HG02610 (cell line): ENCODE results near the gene SOX2.

Source experiments
- ATAC-seq: cut with Tn5 transposase; IDR thresholded peaks from one replicate; pipeline ENCODE4 v1.9.1; 2021; ENCODE audit warnings: mild to moderate bottlenecking, moderate library complexity; ENCODE audit not compliant: unreplicated experiment

SOX2 gene

GRCh38 chr3:181703601-181704420 lies 7.9 kb upstream of the SOX2 start:
- ATAC-seq: no peak

GRCh38 chr3:181704421-181705085 lies 7.2 kb upstream of the SOX2 start:
- ATAC-seq: no peak

GRCh38 chr3:181705086-181705480 lies 6.6 kb upstream of the SOX2 start:
- no peak for ATAC-seq

- no peak for ATAC-seq
Measured at GRCh38 chr3:181707980-181708379, 3.7 kb upstream of the SOX2 start.

GRCh38 chr3:181709537-181710279 lies 2.0 kb upstream of the SOX2 start:
- no peak for ATAC-seq

- ATAC-seq: no peak
Measured at GRCh38 chr3:181710345-181711291, 1.1 kb upstream of the SOX2 start.

GRCh38 chr3:181712226-181712552 lies 464 bp downstream of the SOX2 start:
- ATAC-seq: no peak

- no peak for ATAC-seq
Measured at GRCh38 chr3:181712553-181713279, 991 bp downstream of the SOX2 start.

- ATAC-seq: no peak
Measured at GRCh38 chr3:181713280-181713647, 1.5 kb downstream of the SOX2 start.

- ATAC-seq: no peak
Measured at GRCh38 chr3:181713676-181714612, 2.2 kb downstream of the SOX2 start.

- ATAC-seq: no peak
Measured at GRCh38 chr3:181715571-181716340, 4.0 kb downstream of the SOX2 start.

- ATAC-seq: no peak
Measured at GRCh38 chr3:181716966-181717365, 5.2 kb downstream of the SOX2 start.

- ATAC-seq: no peak
Measured at GRCh38 chr3:181717549-181718171, 5.9 kb downstream of the SOX2 start.

- ATAC-seq: no peak
Measured at GRCh38 chr3:181718369-181718768, 6.6 kb downstream of the SOX2 start.

- no peak for ATAC-seq
Measured at GRCh38 chr3:181718987-181719911, 7.5 kb downstream of the SOX2 start.

- no peak for ATAC-seq
Measured at GRCh38 chr3:181719991-181720680, 8.4 kb downstream of the SOX2 start.
